ENCODE data around the gene APMAP.
A peak's percentile ranks its signal among the peaks of the same experiment; 100 is the strongest.
"Not testable (repeated sequence)": the region's sequence is repeated elsewhere in the genome, so short reads cannot be mapped to it uniquely, and the experiment has no call there.

The APMAP gene

DNA sequence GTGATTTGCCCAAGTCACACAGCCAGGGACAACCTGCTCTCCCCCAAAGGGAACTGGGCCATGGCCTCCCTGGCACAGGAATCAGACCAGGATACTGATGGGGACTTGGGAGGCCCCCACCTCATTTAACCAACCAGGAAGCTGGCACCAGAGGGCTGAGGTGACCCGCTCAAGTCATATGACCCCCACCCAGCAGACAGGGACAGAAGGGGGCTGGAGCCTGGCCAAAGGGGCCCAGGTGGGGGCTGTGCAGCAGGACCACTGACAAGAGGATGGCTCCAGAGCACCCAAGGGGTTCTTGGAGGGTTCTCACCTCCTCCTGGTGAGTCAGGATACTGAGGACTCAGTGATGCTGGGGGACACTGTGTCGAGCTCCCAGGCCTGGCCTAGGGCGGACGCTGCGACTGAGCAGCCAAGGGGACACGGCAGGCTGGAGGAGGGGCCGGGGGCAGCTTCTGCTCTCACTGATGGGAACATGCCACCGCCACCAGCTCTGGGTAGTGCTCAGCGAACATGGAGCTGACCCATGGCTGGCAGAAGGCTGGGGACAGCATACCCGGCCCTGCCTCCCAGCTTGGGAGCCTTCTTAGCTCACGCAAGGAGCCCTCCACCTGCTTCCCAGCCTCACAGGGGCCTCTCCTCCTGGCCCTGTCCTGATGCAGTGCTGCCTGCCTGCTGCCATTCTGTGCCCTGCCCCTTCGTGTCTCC, 42.3 kb downstream of the APMAP start:
- no peak for DNase-seq

DNA sequence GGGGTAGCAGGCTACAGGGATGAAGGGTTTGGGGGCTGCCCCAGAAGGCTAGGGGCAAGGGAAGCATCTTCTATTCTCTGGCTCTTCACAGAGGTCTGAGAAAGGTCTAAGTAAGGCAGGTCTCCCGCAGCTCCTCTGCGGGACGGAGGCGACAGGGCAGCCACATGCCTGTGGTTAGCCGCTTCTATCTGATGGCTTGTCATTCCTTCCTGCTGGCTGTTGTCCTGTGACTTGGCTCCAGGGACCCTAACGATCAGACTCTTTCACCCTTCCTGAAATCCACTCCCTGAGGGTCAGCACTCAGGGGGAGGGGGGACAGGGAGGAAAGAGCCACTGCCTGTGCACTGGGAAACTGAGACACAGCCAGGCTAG, 42.8 kb downstream of the APMAP start:
- peak; percentile 29 for DNase-seq

DNA sequence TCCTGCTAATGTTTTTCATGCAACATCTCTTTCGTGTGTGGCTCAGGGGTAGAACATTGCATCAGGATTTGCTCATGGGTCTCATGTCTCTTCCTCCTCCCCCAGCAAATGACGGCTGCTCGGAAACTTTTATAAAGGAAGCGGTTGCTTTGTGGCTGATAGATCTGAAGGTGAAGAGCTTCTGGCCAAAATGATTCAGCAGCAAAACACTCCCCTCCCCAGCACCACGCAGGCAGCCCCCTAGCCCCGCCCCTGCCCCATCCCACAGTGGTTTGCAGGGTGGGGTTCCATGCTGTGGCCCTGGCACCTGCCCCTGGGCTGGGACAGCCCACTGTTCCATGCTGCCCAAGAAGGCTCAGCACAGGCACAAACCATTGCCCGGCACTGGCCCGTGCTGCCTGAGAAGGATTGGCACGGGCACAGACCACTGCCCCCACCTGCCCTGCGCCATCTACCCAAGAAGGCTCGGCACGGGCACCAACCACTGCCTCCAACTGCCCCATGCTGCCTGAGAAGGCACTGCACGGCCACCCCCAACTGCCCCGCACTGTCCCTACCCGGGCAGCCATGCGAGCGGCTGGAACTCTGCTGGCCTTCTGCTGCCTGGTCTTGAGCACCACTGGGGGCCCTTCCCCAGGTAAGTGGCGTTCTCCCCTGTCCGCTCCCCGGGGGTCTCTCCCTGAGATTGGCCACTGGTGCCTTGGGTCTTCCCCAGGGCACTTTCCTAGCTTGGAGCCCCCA, 43.4 kb downstream of the APMAP start, which contains the start of gene CST7:
CST7 (plus strand) TSS at position 331 of the 741 bp plus-strand sequence; CDS start at position 568, 237 bp downstream.
- DNase-seq = no peak

GRCh38 chr20:24948396-24948938, 44.1 kb downstream of the APMAP start:
- not testable (repeated sequence) for DNase-seq

GRCh38 chr20:24946376-24946775, 46.2 kb downstream of the APMAP start:
- DNase-seq = not testable (repeated sequence)

DNA sequence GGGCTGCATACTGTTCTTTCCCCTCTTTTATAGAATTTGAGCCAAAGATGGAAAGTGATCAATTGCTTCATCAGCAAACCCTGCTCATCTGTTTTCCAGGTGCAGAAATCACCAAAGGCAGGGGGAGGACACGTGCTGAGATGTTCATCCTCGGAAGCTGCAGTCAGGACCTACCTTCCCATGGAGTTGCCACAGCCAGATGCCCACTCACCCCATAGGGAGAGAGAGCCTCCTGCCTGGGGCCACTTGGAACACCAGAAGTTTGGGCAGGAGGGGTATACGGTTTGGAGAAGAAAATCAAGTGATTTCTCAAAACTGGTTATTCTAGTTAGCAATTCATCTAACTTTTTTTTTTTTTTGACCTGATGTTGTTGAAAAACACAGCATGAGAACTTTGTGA, 48.8 kb downstream of the APMAP start:
- DNase-seq = no peak

DNA sequence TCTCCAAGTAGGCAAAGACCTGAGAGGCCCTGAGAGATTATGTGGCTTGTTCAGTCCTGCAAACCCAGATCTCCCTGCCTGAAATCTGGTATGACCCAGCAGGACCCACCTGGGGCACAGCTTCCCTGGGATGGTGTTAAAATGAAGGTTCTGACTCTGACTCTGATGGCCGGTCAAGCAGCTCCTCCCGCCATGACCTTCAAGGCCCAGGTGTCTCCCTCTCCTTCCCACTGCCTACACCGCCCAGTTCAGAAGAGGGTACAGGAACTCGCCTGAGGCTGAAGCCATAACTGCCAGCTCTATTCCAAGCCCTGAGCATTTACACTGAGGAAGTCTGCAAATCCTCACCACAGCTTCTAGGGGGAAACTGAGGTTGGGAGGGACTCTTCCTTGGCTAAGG, 49.4 kb downstream of the APMAP start:
- DNase-seq = no peak

GRCh38 chr20:24942679-24943078, 49.9 kb downstream of the APMAP start:
- no peak for DNase-seq

GRCh38 chr20:24939036-24939435, 53.5 kb downstream of the APMAP start:
- no peak for DNase-seq

- no peak for DNase-seq
Measured at GRCh38 chr20:24938498-24938897, 54.1 kb downstream of the APMAP start.

GRCh38 chr20:24937579-24937978, 55.0 kb downstream of the APMAP start:
- no peak for DNase-seq

DNA sequence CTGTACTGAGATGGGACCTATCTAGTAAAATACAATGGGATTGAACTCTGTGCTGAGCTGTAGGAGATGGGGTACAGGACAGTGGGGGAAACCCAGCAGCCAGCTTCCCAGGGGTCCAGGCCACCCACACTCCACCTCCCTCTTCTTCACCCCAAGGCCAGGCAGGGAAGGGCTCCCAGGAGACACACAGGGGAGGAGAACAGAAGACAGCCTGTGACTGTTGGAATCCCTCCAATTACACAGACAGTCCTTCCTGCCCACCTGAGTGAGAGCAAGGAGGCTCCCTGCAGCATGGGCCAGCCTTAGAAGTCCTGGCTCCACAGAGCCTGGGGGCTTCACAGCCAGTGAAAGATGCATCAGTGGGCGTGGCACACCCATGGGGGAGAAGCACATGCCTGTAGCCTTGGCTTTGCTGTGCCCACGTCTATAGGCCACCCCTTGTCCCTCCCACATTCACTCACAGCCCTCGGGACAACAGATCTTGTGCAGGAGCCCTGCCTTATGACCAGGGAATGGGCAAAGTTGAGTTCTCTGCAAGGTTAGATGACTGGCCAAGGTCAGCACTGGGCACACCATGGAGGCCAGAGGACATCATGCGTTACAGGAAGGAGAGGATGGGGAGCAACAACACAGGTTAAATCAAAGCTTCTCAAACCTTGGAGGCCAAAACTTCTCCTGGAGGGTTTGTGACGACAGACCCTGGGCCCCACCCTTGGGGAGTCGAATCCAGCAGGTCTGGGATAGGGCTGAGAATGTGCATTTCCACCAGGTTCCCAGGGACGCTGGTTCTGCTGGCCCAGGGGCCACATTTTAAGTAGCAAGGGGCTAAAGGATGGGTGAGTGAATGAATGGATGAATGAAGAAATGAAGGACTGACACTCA, 55.8 kb downstream of the APMAP start:
- DNase-seq = no peak

DNA sequence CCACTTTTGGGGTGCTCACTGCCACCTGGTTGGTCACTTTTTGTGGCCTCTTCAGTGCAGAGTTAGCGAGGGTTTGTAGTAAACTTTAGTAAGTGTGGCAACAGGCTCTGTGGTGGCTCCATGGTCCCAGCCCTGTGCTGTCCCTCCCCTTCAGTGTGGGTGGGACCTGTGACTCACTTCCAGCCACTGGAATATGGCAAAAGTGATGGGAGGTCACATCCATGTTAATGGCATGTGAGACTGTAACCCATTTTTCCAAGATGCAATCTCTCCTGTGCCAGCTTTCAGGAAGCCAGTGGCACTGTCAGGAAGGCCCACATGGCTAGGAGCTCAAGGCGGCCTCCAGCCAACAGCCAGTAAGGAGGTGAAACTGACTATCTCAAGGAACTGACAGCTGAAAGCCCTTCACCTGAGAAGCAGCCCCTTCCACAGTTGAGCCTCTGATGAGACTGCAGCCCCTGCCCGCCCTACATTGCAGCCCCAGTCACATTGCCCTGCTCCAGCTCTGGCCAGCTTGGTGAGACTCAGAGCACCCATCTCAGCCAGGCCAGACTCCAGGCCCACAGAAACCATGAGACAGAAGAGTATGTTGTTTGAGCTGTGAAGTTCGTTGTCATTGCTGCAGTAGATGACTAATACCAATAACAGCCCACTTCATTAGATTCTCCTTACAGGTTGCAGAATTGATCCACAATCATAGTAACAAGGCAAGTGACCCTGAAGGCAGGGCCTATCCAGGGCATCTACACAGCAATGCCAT, 56.6 kb downstream of the APMAP start:
- DNase-seq = no peak

DNA sequence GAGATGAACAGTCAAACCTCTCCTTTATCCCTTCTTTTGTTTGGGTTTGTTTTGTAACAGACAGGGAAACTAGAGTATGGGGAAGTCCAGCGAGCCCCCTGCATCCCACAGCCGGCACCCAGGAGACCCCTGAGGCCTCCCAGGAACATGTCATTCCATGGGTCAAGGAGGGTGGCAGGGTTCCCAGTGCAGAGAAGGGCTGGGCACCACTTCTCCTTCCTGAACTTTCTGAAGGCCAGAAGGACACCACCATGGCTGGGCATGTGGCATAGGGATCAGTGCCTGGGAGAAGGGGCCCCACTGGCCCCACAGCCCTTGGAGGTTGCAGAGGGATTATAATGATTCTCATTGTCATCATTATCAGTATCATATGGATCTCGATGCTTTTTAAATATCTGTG, 57.4 kb downstream of the APMAP start:
- DNase-seq = no peak

DNA sequence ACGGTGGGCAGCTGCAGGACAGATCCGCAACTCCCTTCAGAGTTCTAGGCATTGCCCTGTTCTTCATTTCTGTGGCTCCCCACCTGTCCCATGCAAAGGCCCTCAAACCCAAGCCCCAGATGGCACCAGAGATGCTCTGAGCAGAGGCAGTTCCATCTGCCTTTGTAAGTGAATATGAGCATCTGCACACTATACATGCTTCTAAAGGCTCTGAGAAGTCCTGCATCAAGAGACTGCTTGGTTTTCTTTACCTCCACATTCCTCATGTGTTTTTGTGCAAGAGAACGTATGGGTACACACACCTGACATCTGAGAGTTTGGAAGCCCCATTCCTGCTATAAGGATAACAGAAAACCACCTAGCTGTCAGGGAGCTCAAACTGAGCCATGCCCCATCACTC, 57.8 kb downstream of the APMAP start:
- DNase-seq = no peak

DNA sequence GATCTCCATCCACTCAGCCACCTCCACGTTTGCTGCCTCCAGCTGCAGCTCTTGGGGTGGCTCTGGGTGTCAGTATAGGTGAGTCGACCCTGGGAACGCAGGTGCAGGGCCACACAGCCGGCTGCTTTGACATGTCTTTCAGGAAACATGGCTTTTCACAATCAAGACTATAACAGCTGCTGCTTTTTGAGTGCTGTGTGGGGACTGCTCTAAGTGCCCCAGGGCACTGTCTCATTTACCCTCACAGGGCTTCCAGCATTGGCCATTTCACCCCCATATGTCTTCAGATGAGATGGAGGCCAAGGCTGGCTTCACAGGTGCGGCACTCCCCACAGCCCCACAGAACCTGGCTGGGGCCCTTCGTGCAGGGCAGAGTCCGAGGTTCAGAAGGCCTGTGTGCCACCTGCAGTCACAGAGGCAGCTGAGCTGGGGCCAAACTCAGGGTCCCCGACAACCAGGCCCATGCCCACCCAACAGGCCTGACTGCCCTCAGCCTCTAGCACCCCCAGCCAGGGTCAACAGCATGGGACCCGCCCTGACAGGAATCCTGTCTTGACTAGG, 58.4 kb downstream of the APMAP start:
- peak; percentile 72 for DNase-seq

GRCh38 chr20:24933266-24933908, 59.2 kb downstream of the APMAP start:
- DNase-seq = no peak

DNA sequence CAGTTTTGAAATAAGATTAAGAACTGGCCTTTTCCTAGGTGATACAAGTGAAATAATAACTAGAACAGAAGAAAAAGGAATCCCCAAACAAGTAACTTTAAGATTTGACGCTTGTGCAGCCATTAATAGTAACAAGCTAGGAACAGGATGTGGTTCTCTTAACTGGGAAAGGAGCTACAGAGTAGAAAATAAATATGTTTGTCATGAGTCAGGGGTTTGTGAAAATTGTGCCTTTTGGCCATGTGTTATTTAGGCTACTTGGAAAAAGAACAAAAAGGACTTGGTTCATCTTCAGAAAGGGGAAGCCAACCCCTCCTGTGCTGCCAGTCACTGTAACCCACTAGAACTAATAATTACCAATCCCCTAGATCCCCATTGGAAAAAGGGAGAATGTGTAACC, 60.7 kb downstream of the APMAP start:
- not testable (repeated sequence) for DNase-seq

GRCh38 chr20:24930724-24931688, 61.5 kb downstream of the APMAP start:
- not testable (repeated sequence) for DNase-seq
